Measurements from ENCODE around the gene NSG1.

DNA sequence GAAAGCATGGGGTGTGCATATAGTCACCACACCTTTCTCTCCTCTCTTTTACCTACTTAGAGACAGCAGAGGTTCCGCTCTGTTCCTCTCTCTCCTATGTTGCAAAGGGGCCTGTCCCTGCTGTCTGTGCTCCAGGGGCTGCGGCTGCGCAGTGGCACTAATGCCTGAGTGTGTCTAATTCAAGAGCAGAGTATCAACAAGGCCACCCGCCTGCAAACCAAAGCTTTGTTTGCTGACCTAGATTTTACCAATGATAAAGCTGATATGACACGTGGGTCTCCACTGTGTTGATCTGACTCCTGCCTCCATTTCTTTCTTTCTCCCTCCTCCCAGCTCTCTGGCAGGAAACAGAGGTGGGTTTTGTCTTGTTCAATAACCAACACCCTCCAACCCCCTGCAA lies 74.9 kb downstream of the NSG1 start:
- TF ChIP-seq, protein P1, sequence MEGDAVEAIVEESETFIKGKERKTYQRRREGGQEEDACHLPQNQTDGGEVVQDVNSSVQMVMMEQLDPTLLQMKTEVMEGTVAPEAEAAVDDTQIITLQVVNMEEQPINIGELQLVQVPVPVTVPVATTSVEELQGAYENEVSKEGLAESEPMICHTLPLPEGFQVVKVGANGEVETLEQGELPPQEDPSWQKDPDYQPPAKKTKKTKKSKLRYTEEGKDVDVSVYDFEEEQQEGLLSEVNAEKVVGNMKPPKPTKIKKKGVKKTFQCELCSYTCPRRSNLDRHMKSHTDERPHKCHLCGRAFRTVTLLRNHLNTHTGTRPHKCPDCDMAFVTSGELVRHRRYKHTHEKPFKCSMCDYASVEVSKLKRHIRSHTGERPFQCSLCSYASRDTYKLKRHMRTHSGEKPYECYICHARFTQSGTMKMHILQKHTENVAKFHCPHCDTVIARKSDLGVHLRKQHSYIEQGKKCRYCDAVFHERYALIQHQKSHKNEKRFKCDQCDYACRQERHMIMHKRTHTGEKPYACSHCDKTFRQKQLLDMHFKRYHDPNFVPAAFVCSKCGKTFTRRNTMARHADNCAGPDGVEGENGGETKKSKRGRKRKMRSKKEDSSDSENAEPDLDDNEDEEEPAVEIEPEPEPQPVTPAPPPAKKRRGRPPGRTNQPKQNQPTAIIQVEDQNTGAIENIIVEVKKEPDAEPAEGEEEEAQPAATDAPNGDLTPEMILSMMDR (IDR thresholded peaks at IDR 0.05), result no peak
- TF ChIP-seq POLR2A (IDR thresholded peaks at IDR 0.05), result no peak

Data from sigmoid colon (tissue), 3 donors.